GOT3 (cell line): ENCODE measurements around the gene TM2D3.
A peak's percentile ranks its signal among the peaks of the same experiment; 100 is the strongest.
"Not testable (repeated sequence)": the region's sequence is repeated elsewhere in the genome, so short reads cannot be mapped to it uniquely, and the experiment has no call there.

Source experiments
- DNase-seq: peaks from one replicate; lab custom pipeline; 2025; ENCODE audit warnings: mixed read lengths; lab: John Stamatoyannopoulos, UW

Gene TM2D3

DNA sequence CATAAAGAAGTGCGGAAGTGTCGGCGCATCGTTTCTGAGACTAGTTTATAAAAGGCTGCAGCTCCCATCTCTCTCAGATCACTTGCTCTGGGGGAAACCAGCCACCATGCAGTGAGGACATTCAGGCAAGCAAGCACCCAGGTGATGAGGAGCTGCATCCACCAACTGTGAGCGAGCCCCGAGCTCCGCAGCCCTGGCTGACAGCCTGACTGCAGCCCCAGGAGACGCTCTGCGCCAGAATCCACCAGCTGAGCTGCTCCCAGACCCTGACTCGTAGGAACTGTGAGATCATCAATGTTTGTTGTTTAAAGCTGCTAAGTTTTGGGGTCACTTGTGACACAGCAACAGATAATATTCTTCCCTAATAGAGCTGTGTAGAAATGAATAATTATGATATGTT, 5.0 kb upstream of the TM2D3 start:
- no peak for DNase-seq

DNA sequence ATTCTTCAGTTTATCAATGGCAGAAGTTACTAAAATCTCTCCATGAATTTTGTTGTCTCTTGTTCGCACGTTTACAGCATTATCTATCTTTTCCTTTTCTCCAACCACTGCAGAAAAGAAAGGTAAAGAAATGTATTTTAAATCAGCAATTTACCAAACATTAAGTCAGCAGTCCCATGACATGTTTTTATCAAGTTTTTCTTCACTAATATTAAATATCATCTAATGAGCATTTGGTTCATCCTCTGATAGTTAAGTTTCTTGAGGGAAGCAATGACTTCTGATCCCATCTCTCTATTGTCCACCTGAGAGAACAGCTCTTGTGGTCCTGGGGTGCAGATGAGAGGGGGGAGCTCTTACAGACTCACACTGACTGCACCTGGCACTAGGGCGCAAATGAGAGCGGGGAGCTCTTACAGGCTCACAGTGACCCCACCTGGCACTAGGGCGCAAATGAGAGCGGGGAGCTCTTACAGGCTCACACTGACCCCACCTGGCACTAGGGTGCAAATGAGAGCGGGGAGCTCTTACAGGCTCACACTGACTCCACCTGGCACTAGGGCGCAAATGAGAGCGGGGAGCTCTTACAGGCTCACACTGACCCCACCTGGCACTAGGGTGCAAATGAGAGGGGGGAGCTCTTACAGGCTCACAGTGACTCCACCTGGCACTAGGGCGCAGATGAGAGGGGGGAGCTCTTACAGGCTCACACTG, 2.6 kb upstream of the TM2D3 start:
- not testable (repeated sequence) for DNase-seq

DNA sequence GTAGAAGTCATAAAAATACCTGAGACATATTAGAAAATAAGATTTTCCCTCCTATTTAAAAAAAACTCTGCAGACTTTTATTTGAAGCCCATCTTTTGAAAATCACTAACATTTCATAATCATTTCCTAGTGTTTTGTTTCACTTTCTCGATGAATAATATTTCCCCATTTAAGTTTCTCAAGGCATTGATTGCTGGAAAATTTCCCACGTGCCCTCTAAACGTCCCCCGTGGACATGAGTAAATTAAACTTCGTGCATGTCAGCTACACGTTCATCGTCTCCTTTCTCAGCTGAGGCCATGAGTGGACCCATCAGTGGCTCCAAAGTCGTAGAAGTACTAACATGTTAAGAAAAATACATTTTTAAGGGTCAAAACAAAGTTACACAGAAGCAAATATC, 2.0 kb upstream of the TM2D3 start:
- no peak for DNase-seq

DNA sequence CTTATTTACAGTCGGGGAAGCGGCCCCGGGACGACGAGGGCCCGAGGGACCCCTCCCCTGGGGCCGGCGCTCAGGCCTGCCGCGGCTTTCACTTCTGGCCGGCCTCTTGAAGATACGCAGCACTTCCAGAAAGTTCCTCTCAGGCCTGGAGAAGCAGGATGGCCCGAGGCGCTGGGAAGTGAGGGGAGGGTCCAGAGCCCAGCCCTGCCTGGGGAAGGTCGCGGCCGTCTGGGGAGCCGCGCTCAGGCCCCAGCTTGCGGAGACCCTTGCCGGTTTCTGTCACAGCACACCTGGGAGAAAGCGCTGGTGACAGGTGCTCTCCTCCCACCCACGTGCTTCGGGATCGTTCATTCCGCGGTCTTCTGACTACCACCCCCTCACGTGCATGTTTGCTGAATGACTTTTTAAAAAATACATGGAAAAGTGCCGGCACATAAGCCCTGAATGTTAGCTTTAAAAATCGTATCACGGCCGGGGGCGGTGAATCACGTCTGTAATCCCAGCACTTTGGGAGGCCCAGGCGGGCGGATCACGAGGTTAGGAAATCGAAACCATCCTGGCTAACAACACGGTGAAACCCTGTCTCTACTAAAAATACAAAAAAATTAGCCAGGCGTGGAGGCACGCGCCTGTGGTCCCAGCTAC, 727 bp upstream of the TM2D3 start:
- no peak for DNase-seq

DNA sequence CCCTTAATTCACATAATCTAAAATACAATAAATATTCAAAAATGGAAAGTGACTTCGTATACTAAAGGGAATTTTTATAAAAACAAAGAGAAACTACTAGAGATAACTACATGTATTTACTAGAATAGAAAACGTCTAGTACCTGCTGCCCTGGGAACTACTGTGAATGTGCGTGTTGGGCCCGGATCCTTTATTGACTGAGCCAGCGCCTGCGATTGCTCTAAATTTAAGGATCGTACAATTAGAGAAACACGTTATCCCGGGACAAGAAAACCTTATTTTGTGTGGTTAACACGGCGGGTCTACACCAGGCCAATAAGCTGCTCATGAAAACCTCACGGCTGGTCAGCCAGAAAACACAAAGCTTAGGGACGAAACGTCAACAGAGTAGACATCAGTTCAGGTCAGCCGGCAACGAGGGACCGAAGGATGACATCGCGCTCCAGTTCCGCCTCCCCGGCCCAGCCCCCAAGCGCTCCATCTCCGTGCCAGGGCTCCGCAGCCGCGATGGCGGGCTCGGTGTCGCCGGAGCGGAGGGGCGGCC, 555 bp downstream of the TM2D3 start:
- no peak for DNase-seq

DNA sequence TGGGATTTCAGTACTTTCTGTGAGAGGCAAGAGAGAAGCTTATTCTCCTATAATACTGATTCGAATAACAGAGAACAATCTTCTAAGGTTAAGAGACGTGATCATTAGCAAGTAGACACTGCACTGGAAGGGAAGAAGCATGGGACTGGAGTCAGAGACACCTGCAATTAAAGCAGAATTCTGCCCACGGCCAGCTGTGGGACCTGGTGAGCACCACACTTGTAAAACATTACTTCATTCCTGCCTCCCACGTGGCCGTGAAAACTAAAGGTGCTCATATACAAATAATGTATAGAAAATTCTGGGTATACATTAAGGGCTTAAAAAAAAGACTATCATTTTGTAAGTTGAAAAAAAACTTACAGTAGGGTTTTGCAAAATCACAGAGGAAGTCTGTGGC, 2.0 kb downstream of the TM2D3 start:
- no peak for DNase-seq

DNA sequence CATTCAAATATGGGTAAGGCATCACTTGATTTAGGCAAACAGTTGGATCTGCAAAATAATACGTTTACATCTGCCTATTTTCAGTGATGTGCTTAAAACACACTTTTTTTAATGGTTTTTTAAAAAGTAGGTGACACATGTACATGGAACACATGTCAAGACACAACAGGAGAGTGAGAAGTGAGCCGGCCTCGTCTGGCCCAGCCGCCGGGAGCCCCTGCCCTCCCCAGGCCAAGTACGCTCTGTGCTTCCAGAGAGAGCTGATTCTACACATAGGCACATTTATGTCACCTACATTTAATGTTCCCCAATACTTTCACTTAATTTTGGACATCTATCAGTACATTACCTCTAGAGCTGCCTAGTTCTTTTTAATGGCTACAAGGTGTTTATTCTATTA, 3.8 kb downstream of the TM2D3 start:
- DNase-seq: no peak

DNA sequence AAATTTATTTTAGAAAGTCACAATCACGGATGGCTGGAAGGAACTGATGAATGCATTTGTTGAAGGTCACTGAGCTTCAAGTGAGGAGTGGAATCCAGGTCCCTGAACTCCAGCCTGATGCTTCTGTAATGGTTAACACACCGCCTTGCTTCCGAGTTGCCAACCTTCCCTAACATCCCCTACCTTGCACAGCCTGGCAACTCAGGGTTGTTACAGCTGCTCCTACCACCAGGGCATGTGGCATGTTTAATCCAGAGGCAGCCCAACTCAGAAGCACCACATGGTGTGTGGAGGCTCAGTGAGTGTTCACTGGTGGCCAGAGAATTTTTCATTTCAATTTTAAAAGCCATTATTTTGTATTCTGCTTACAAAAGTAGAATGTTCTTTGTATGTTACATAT, 4.9 kb downstream of the TM2D3 start:
- no peak for DNase-seq

DNA sequence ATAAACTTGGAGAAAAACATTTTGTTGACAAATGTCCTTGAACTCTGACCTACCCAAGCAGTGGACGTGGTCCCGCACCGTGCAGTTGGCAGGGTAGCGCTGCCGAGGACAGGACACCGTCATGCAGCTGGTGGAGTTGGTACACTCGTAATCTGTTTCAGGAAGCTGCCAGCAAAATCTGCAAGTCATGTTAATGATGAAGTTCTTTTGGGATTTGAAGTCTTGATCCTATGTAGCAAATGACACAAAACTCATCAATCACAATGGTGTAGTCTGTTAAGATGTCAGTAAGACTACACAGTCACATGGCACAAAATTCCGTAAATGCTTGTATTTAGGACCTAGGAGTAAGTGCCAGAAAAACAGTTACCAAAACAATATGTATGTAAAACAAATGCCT, 5.5 kb downstream of the TM2D3 start:
- no peak for DNase-seq

DNA sequence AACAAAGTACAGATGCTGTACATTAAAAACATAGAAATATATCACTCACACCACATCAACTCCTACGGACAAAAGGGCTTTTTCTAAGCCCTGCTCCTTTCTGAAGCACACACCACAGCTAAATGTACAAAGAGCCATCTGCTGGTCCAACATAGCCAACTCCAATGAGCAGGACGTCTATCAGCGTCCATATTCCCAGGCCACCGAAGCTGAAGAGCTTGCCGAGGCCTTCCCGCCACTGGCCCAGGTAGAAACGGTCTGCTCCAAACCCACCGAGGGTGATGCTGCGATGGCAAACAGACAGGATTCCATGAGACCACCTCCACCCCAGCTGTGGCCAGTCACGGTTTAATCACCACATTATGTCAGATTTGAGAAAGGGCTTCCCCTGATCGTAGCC, 9.8 kb downstream of the TM2D3 start:
- no peak for DNase-seq

DNA sequence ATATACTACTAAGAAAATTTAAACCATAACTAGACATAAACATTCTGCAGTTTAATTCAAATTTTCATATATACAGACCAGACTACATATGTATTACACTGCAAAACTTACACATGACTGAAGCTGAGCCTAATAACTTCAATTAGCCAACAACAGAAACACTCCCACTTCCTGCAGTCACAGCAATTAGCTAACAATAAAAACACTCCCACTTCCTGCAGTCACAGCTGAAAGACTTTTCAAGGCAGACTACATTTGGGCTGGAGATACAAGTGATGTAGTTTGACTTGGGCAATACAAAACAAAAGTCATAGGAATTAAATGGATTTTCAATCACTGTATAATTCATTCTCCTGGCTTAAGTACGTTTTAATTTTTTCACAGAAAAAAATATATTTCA, 10.3 kb downstream of the TM2D3 start:
- no peak for DNase-seq

DNA sequence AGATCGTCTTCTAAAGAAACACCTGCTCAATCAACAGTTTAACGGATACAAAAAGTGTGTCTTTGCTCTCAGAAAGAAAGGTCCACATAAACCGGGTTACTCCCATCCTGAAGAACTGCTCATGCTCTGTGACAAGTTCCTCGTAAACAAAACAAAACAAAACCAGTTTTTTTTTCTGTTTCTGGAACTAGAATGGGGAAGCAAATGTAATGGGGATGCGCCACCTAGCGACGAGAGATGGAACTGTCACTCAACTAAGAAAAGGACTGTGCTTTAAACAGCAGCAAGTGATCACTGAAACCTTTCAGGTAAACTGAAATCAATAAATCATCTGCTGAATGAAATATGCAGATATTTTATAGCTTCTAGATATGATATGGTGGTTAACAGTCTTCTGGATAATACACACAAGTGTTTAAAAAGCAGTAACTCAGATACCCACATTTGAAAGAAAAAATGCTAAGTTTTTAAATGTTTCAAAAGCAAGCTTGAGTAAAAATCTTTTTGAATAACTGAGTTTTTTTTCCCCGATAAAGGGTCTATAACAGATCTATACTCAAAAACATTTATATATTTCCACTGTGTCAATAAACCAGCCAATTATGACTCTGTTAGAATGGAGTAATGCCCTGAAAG, 10.9 kb downstream of the TM2D3 start:
- peak; percentile 11 for DNase-seq

DNA sequence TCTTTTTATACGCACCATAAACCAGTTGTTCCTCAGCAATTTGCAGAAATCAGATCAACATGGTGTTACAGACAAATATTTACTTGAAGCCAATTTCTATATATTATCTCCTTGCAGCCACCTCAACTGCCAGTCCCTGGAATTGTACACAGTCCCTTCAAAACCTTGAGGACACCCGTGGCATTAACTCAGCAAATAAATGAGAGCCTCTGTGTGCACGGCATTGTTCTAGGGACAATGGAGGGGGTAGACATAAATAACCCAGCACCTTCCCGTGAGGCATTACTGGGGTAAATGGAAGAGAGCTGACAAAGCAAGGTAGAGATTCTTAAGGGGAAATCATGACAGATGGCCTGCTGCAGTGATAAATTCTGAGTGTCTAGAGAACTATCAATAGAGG, 12.5 kb downstream of the TM2D3 start:
- DNase-seq: no peak

DNA sequence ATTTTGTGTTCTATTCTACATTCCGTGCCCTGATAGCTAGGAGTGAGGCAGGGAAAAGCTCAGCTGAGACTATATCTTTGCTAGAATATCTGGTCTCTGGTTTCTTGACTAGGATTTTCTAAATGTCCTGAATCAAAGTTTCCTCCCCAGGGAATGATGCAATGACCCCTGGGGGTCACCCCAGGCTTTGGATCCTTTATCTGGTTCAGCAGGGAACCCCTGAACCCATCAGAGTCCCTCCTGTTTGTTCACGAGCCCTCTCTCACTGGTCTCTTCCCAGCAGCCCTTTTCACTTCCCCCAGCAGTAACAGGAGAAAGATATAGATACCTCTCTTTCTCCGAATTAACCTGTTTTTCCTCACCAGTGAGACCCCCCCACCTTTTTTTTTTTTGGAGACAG, 14.3 kb downstream of the TM2D3 start:
- DNase-seq: no peak

DNA sequence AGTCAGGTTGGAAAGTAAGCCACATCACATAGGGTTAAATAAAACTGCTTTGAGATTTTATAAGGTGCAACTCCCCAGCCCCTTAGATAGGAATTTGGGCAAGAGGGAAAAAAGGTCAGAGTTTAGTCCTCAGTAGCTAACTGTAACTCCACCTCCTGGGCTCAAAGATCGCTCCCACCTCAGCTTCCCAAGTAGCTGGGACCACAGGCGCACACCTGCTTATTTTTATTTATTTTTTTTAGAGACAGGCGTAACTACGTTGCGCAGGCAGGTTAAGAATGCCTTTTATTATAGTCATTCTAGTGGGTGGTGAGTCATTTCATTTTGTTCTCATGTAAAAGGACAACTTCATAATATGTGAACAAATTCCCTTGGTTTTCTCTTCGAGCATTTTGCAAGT, 14.7 kb downstream of the TM2D3 start:
- DNase-seq: no peak

DNA sequence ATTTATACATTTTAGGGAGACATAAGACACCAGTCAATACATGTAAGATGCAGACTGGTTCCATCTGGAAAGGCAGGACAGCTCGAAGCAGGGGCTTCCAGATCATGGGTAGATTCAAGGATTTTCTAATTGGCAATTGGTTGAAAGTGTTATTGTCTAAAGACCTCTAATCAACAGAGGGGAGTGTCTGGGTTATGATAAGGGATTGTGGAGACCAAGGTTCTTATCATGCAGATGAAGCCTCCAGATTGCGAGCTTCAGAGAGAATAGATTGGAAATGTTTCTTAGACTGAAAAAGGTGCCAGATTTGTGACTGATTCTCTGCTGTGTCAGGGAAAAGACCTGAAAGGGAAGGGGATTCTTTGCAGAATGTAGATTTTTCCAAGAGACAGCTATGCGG, 15.1 kb downstream of the TM2D3 start:
- DNase-seq: no peak

DNA sequence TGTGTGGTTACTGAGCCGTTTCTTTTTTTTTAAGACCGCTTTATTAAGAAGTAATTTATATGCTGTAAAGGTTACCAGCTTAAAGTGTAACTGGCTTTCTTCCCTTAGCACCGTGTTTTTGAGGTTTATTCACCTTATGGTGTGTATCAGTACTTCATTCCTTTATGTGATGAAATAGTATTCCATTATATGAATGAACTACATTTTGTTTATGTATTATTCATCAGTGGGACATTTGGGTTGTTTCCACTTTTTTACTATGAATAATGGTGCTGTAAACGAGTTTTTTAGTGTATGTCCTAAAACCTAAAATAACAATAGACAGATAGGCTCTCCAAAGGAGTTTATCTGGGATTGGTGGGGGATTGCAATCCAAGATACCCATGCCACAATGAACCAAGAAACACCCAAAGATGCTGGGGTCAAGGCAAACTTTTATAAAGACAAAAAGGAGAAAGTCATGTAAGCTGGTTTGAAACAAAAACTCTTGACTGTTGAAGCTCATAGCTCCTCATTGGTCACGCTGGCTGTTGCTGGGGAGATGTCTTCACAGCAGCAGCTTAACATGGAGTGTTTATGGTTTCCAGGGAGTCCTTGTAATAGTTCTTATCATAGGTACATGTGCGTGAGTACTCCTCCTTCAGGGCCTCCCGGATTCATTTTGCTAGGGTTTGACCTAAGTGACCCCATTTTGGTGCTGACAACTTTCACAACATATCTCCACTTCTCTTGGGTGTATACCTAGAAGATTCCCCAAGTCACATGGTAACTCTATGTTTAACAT, 16.0 kb downstream of the TM2D3 start:
- no peak for DNase-seq

DNA sequence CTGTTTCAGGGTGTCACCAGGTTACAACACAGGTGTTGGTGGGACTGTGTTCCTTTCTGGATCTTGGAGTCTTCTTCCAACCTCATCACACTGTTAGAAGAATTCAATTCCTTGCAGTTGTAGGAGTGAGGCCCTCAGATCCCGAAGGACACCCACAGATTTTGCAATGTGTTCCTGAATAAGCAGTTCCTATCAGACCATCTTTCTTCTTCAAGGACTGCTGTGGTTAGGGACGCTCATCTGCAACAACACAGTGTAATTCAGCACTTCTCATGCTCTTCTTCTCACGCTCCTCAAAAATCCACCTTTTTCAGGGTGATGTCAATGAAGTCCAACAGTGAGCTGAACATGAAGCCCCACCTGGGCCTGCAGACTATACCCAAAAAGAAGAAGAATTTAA, 18.8 kb downstream of the TM2D3 start:
- DNase-seq: no peak

DNA sequence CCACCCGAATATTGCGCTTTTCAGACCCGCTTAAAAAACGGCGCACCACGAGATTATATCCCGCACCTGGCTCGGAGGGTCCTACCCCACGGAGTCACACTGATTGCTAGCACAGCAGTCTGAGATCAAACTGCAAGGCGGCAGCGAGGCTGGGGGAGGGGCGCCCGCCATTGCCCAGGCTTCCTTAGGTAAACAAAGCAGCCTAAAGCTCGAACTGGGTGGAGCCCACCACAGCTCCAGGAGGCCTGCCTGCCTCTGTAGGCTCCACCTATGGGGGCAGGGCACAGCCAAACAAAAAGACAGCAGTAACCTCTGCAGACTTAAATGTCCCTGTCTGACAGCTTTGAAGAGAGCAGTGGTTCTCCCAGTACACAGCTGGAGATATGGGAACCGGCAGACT, 25.5 kb downstream of the TM2D3 start:
- DNase-seq: not testable (repeated sequence)

DNA sequence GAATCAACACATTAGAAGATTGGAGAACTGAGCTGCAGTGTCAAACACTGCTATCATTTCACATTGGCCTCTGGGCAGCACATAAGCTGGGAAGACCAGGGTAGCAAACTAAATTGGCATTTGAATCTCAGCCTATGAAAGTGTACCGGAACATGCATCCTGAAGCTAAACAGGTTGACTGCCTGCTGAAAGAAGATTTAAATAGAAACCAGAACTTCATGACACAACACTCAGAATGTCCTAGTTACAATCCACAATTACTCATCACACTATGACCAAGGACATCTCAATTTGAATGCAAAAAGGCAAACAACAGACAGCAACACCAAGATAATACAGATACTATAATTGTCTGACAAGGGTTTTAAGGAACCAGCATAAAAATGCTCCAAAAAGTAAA, 26.2 kb downstream of the TM2D3 start:
- DNase-seq: no peak

DNA sequence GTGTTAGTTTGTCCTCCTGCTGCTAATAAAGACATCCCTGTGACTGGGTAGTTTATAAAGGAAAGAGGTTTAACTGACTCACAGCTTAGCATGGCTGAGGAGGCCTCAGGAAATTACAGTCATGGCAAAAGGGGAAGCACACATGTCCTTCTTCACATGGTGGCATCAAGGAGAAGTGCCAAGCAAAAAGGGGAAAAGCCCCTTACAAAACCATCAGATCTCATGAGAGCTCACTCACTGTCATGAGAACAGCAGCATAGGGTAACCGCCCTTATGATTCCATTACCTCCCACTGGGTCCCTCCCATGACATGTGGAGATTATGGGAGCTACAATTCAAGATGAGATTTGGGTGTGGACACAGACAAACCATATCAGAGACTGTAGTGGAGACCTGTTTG, 27.0 kb downstream of the TM2D3 start:
- no peak for DNase-seq
